Activated T-cell treated with anti-CD3 and anti-CD28 coated beads, Interleukin-2, amount 50 U/mL, for 72 hours (primary cell): ENCODE data around the gene RALGAPB. TPM values are rescaled to one million over a fixed set of nuclear protein-coding genes. Genes with fewer than 3 reads are reported as not detected.
"Not testable (repeated sequence)": the region's sequence is repeated elsewhere in the genome, so short reads cannot be mapped to it uniquely, and the experiment has no call there.

Source experiments
- ATAC-seq, 2 donors: fragments of 150-1000 bp; cut with Tn5 transposase; replicated peaks in 1 of 2; 2 replicates each; pipeline ENCODE4 v1.10.0; 2021; ENCODE audit warnings: moderate library complexity in 2 of 2, mild to moderate bottlenecking in 1 of 2
- DNase-seq, 2 donors: peaks; one replicate each; pipeline ENCODE4 v3.0.0; 2021 to 2022; ENCODE audit warnings: mixed read lengths in 1 of 2
- H3K27ac Mint-ChIP-seq: one replicate; pipeline ENCODE4 v1.8.0; 2022; ENCODE audit warnings: mild to moderate bottlenecking, moderate library complexity, mixed read lengths
- H3K27me3 Mint-ChIP-seq: one replicate; pipeline ENCODE4 v1.8.0; 2022; ENCODE audit warnings: low read depth, mixed read lengths
- H3K36me3 Mint-ChIP-seq, 2 donors: one replicate each; pipeline ENCODE4 v1.8.0; 2022; ENCODE audit warnings: mixed read lengths in 2 of 2, mild to moderate bottlenecking in 1 of 2; ENCODE audit not compliant: insufficient read depth in 2 of 2
- H3K4me1 Mint-ChIP-seq: one replicate; pipeline ENCODE4 v1.8.0; 2022; ENCODE audit warnings: low read depth, mixed read lengths
- H3K4me3 Mint-ChIP-seq, 2 donors: one replicate each; pipeline ENCODE4 v1.8.0; 2022; ENCODE audit warnings: mild to moderate bottlenecking in 2 of 2, mixed read lengths in 2 of 2, moderate library complexity in 2 of 2
- H3K9me3 Mint-ChIP-seq, 2 donors: one replicate each; pipeline ENCODE4 v1.8.0; 2022; ENCODE audit warnings: mixed read lengths in 2 of 2
- total RNA-seq, 2 donors: library from RNA; stranded (reverse); gene quantifications; one replicate each; pipeline ENCODE4 v1.2.3, GENCODE V29; 2022

Gene RALGAPB
- total RNA-seq, 2 donors from 2014 or later: 39.5 to 43.3 TPM

- peaks cover 5% of the 10 kb centered on the region for H3K27me3 Mint-ChIP-seq
- no peak for DNase-seq
- H3K36me3 Mint-ChIP-seq: no peaks in the 10 kb centered on the region
- H3K4me3 Mint-ChIP-seq: no peak overlapping the region
- ATAC-seq: no peak
- no peaks in the 10 kb centered on the region for H3K9me3 Mint-ChIP-seq
- no peak overlapping the region for H3K27ac Mint-ChIP-seq
- no peaks in the 10 kb centered on the region for H3K4me1 Mint-ChIP-seq
These were observed 118.2 kb downstream of the RALGAPB start for GRCh38 chr20:38590676-38591473.

GRCh38 chr20:38591474-38592410, 119.1 kb downstream of the RALGAPB start:
- no peaks in the 10 kb centered on the region for H3K36me3 Mint-ChIP-seq
- ATAC-seq: no peak
- H3K27ac Mint-ChIP-seq: no peak overlapping the region
- H3K27me3 Mint-ChIP-seq: peaks cover 6% of the 10 kb centered on the region
- H3K4me3 Mint-ChIP-seq: no peak overlapping the region
- DNase-seq: no peak
- no peaks in the 10 kb centered on the region for H3K4me1 Mint-ChIP-seq
- no peaks in the 10 kb centered on the region for H3K9me3 Mint-ChIP-seq

- H3K36me3 Mint-ChIP-seq, ATAC-seq, H3K9me3 Mint-ChIP-seq, DNase-seq, H3K27ac Mint-ChIP-seq, H3K4me1 Mint-ChIP-seq, H3K4me3 Mint-ChIP-seq, H3K27me3 Mint-ChIP-seq: not testable (repeated sequence)
These were observed 119.8 kb downstream of the RALGAPB start for GRCh38 chr20:38592411-38592790.

- DNase-seq, H3K36me3 Mint-ChIP-seq, H3K4me3 Mint-ChIP-seq, ATAC-seq, H3K4me1 Mint-ChIP-seq, H3K9me3 Mint-ChIP-seq, H3K27ac Mint-ChIP-seq: not testable (repeated sequence)
- peaks cover 21% of the 10 kb centered on the region for H3K27me3 Mint-ChIP-seq
These were observed 121.6 kb downstream of the RALGAPB start for GRCh38 chr20:38594281-38594680.

GRCh38 chr20:38595886-38596285, 123.2 kb downstream of the RALGAPB start:
- not testable (repeated sequence) for ATAC-seq, H3K27ac Mint-ChIP-seq, H3K36me3 Mint-ChIP-seq, H3K4me3 Mint-ChIP-seq, H3K4me1 Mint-ChIP-seq, DNase-seq, H3K9me3 Mint-ChIP-seq
- H3K27me3 Mint-ChIP-seq: peaks cover 32% of the 10 kb centered on the region

- no peak for ATAC-seq
- H3K4me3 Mint-ChIP-seq: no peak overlapping the region
These were observed 126.8 kb downstream of the RALGAPB start for GRCh38 chr20:38599410-38599882.

GRCh38 chr20:38600057-38600456, 127.4 kb downstream of the RALGAPB start:
- H3K27ac Mint-ChIP-seq: no peak overlapping the region
- H3K4me3 Mint-ChIP-seq: no peak overlapping the region
- H3K9me3 Mint-ChIP-seq: no peaks in the 10 kb centered on the region
- no peak for DNase-seq
- peaks cover 65% of the 10 kb centered on the region for H3K27me3 Mint-ChIP-seq
- ATAC-seq: no peak
- H3K4me1 Mint-ChIP-seq: peaks cover 6% of the 10 kb centered on the region
- no peaks in the 10 kb centered on the region for H3K36me3 Mint-ChIP-seq

More at GRCh38 chr20:38599410-38599882, 126.8 kb downstream of the RALGAPB start:
- DNase-seq: no peak
- peaks cover 62% of the 10 kb centered on the region for H3K27me3 Mint-ChIP-seq
- no peaks in the 10 kb centered on the region for H3K9me3 Mint-ChIP-seq
- no peaks in the 10 kb centered on the region for H3K36me3 Mint-ChIP-seq
- H3K27ac Mint-ChIP-seq: no peak overlapping the region
- H3K4me1 Mint-ChIP-seq: peaks cover 6% of the 10 kb centered on the region

- Mint-ChIP-seq H3K4me1 (peaks cover 6% of the 10 kb centered on the region), H3K4me3 (peak within 1 kb of the TSS; percentile 46 to 78), H3K27ac (no peak within 1 kb of the TSS), H3K9me3 (no peaks in the 10 kb centered on the region), H3K36me3 (no peaks in the 10 kb centered on the region), H3K27me3 (peaks cover 76% of the 10 kb centered on the region)
- peak; percentile 60 to 86 for ATAC-seq
- peak; percentile 11 to 23 for DNase-seq
These were observed 128.9 kb downstream of the RALGAPB start, which contains the start of gene ARHGAP40 for GRCh38 chr20:38601216-38602184. Gene ARHGAP40, plus strand, starts transcription at chr20:38601809.

GRCh38 chr20:38602185-38602581, 129.5 kb downstream of the RALGAPB start:
- Mint-ChIP-seq H3K36me3 (no peaks in the 10 kb centered on the region), H3K4me1 (peaks cover 6% of the 10 kb centered on the region), H3K4me3 (peak overlapping the region in 1 of 2 donors; percentile 78), H3K9me3 (no peaks in the 10 kb centered on the region), H3K27me3 (peaks cover 76% of the 10 kb centered on the region), H3K27ac (no peak overlapping the region)
- ATAC-seq (no peak), DNase-seq (no peak)

GRCh38 chr20:38603286-38603685, 130.6 kb downstream of the RALGAPB start:
- ATAC-seq: no peak
- Mint-ChIP-seq H3K4me1 (peaks cover 6% of the 10 kb centered on the region), H3K4me3 (no peak overlapping the region), H3K9me3 (no peaks in the 10 kb centered on the region), H3K27me3 (peaks cover 75% of the 10 kb centered on the region), H3K27ac (no peak overlapping the region), H3K36me3 (no peaks in the 10 kb centered on the region)
- DNase-seq: no peak

GRCh38 chr20:38604873-38605303, 132.2 kb downstream of the RALGAPB start:
- Mint-ChIP-seq H3K4me3 (no peak overlapping the region), H3K4me1 (peaks cover 6% of the 10 kb centered on the region), H3K9me3 (no peaks in the 10 kb centered on the region), H3K27me3 (peaks cover 70% of the 10 kb centered on the region), H3K27ac (no peak overlapping the region), H3K36me3 (no peaks in the 10 kb centered on the region)
- ATAC-seq (no peak), DNase-seq (no peak)

- Mint-ChIP-seq H3K4me3 (no peak overlapping the region), H3K36me3 (no peaks in the 10 kb centered on the region), H3K4me1 (no peaks in the 10 kb centered on the region), H3K27ac (no peak overlapping the region), H3K27me3 (peaks cover 52% of the 10 kb centered on the region), H3K9me3 (no peaks in the 10 kb centered on the region)
- no peak for DNase-seq
- ATAC-seq: no peak
These were observed 134.7 kb downstream of the RALGAPB start for GRCh38 chr20:38607351-38607750.
